ENCODE results near the gene SRL.

The SRL gene

DNA sequence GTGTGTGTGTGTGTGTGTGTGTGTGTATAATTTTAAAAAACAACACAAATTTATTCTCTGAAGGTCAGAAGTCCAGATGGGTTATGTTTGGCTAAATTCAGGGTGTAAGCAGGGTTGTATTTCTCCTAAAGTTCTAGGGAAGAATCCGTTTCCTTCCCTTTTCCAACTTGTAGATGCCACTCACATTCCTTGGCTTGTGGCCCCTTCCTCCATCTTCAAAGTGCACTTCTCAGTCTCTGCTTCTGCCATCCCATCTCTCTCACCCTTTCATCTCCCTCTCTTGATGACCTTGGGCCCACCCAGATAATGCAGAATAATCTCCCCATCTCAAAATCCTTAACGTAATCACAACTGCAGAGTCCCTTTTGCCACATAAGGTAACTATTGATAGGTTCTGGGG, 38.7 kb upstream of the SRL start:
- Histone ChIP-seq H3K79me2 (ENCODE audit: low read length) (no peaks in the 10 kb centered on the region), H4K20me1 (ENCODE audit: insufficient read depth, low read length) (no peaks in the 10 kb centered on the region), H3K27me3 (replicated peaks; ENCODE audit: insufficient read depth, low read length) (no peaks in the 10 kb centered on the region), H3K27ac (ENCODE audit: low read length) (no peak overlapping the region), H2AFZ (ENCODE audit: low read length) (no peak overlapping the region), H3K4me2 (ENCODE audit: low read depth, low read length) (no peak overlapping the region), H3K9ac (ENCODE audit: low read length) (no peak overlapping the region), H3F3A (ENCODE audit: insufficient read depth, low read length) (no peaks in the 10 kb centered on the region), H3K36me3 (replicated peaks; ENCODE audit: insufficient read depth, low read length) (no peaks in the 10 kb centered on the region), H3K9me2 (replicated peaks; ENCODE audit: insufficient read depth, low read length) (no peaks in the 10 kb centered on the region), H3K4me3 (ENCODE audit: low read length) (no peak overlapping the region), H3K4me1 (ENCODE audit: low read length) (no peaks in the 10 kb centered on the region), H3K9me3 (replicated peaks; ENCODE audit: insufficient read depth, low read length) (no peaks in the 10 kb centered on the region)
- no peak for DNase-seq
- TF ChIP-seq EZH2 (optimal IDR thresholded peaks at IDR 0.05; ENCODE audit: low read depth, low read length), result no peak
- TF ChIP-seq EZH2phosphoT487 (IDR thresholded peaks at IDR 0.05; ENCODE audit: low read length), result no peak
- TF ChIP-seq, protein P1, sequence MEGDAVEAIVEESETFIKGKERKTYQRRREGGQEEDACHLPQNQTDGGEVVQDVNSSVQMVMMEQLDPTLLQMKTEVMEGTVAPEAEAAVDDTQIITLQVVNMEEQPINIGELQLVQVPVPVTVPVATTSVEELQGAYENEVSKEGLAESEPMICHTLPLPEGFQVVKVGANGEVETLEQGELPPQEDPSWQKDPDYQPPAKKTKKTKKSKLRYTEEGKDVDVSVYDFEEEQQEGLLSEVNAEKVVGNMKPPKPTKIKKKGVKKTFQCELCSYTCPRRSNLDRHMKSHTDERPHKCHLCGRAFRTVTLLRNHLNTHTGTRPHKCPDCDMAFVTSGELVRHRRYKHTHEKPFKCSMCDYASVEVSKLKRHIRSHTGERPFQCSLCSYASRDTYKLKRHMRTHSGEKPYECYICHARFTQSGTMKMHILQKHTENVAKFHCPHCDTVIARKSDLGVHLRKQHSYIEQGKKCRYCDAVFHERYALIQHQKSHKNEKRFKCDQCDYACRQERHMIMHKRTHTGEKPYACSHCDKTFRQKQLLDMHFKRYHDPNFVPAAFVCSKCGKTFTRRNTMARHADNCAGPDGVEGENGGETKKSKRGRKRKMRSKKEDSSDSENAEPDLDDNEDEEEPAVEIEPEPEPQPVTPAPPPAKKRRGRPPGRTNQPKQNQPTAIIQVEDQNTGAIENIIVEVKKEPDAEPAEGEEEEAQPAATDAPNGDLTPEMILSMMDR (IDR thresholded peaks at IDR 0.05; ENCODE audit: low read length), result no peak

DNA sequence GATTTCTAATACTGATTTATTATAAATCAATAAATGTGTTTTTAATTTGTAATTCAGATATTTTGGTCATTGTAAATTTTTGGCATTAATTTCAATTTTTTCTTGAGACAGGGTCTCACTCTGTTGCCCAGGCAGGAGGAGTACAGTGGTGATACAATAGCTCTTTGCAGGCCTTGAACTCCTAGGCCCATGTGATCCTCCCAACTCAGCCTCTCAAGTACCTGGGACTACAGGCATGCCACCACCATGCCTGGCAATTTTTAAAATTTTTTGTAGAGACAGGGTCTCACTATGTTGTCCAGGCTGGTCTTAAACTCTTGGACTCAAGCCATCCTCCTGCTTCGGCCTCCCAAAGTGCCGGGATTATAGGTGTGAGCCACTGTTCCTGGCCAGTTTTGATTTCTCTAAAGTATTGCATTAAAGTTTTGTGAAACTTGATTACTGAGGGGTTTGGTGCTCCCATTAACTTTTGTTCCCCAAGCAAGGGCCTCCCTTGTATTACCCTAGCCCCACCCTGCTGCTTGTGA, 36.2 kb upstream of the SRL start:
- no peak for DNase-seq
- no peak overlapping the region for H3K9ac ChIP-seq (ENCODE audit: low read length)
- H3K9me3 ChIP-seq (replicated peaks; ENCODE audit: insufficient read depth, low read length), result no peaks in the 10 kb centered on the region
- H3K4me2 ChIP-seq (ENCODE audit: low read depth, low read length), result no peak overlapping the region
- H3K4me3 ChIP-seq (ENCODE audit: low read length), result no peak overlapping the region
- H3K27ac ChIP-seq (ENCODE audit: low read length), result no peak overlapping the region
- H3K4me1 ChIP-seq (ENCODE audit: low read length), result no peaks in the 10 kb centered on the region
- no peaks in the 10 kb centered on the region for H3K36me3 ChIP-seq (replicated peaks; ENCODE audit: insufficient read depth, low read length)
- H3K9me2 ChIP-seq (replicated peaks; ENCODE audit: insufficient read depth, low read length), result no peaks in the 10 kb centered on the region
- no peaks in the 10 kb centered on the region for H3K79me2 ChIP-seq (ENCODE audit: low read length)
- peaks cover 12% of the 10 kb centered on the region; the same call in 1 of the 2 replicates for H3F3A ChIP-seq (ENCODE audit: insufficient read depth, low read length)
- no peaks in the 10 kb centered on the region for H4K20me1 ChIP-seq (ENCODE audit: insufficient read depth, low read length)
- no peak for TF ChIP-seq EZH2phosphoT487 (IDR thresholded peaks at IDR 0.05; ENCODE audit: low read length)
- TF ChIP-seq EZH2 (optimal IDR thresholded peaks at IDR 0.05; ENCODE audit: low read depth, low read length), result no peak
- H3K27me3 ChIP-seq (replicated peaks; ENCODE audit: insufficient read depth, low read length), result no peaks in the 10 kb centered on the region
- no peak overlapping the region for H2AFZ ChIP-seq (ENCODE audit: low read length)

DNA sequence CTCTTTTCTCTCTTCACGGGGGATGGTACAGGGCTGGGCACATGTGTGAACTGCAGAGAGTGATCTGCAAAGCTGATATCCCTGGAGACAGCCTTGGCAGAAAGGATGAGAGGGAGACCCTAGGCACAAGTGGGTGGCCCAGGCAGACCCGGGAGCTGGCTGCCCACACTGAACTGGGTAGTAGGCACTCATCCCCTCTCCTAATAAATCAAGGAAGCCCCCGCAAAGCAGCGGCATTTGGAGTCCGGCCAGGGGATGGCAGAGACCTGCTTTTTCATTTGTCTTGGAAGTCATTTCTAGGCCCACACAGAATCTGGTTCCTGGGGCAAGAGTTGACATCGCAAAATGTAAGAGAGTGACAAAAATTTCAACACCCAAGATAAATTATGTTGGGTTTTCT, 34.0 kb upstream of the SRL start:
- DNase-seq, result no peak
- Histone ChIP-seq H3K9ac (ENCODE audit: low read length) (no peak overlapping the region), H3K9me2 (replicated peaks; ENCODE audit: insufficient read depth, low read length) (no peaks in the 10 kb centered on the region), H3K79me2 (ENCODE audit: low read length) (peaks cover 15% of the 10 kb centered on the region), H4K20me1 (ENCODE audit: insufficient read depth, low read length) (no peaks in the 10 kb centered on the region), H3K4me3 (ENCODE audit: low read length) (no peak overlapping the region), H3K27ac (ENCODE audit: low read length) (no peak overlapping the region), H2AFZ (ENCODE audit: low read length) (no peak overlapping the region), H3F3A (ENCODE audit: insufficient read depth, low read length) (peaks cover 22% of the 10 kb centered on the region), H3K36me3 (replicated peaks; ENCODE audit: insufficient read depth, low read length) (no peaks in the 10 kb centered on the region), H3K9me3 (replicated peaks; ENCODE audit: insufficient read depth, low read length) (no peaks in the 10 kb centered on the region), H3K4me1 (ENCODE audit: low read length) (0 out of 2 replicates have a peak, but pooled peaks cover under 1% of the 10 kb centered on the region), H3K4me2 (ENCODE audit: low read depth, low read length) (no peak overlapping the region), H3K27me3 (replicated peaks; ENCODE audit: insufficient read depth, low read length) (no peaks in the 10 kb centered on the region)
- TF ChIP-seq EZH2 (optimal IDR thresholded peaks at IDR 0.05; ENCODE audit: low read depth, low read length) (no peak), EZH2phosphoT487 (IDR thresholded peaks at IDR 0.05; ENCODE audit: low read length) (no peak)
- TF ChIP-seq, protein P1 (IDR thresholded peaks at IDR 0.05; ENCODE audit: low read length), result no peak

DNA sequence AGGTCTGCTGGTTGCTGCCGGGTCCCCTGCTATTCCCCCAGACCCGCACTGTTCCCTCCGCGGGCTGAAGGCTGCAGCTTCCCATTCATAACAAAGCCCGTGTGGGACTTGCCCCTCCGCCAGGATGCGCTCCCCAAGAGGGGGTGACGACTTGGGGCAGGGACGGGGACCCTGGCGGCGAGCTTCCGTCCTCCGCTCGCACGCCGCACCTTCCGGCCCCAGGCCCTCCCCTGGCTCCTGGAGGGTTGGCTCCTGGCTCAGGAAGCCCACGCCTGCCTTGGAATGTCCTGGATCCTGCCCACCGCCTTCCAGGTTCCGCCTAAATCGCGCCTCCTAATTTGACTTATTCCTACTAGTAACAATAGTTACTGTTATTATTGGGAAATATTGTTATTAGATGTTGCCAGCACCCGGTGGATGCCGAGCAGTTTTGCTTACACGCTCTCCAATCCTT, 32.0 kb upstream of the SRL start:
- Histone ChIP-seq H3K9ac (ENCODE audit: low read length) (peak overlapping the region; percentile 59; the same call in 1 of the 2 replicates), H3K9me3 (replicated peaks; ENCODE audit: insufficient read depth, low read length) (no peaks in the 10 kb centered on the region), H3K4me1 (ENCODE audit: low read length) (peaks cover 9% of the 10 kb centered on the region), H3K4me3 (ENCODE audit: low read length) (peak overlapping the region; percentile 63), H2AFZ (ENCODE audit: low read length) (peak overlapping the region; percentile 74), H3K27ac (ENCODE audit: low read length) (peak overlapping the region; percentile 68; the same call in 1 of the 2 replicates), H3F3A (ENCODE audit: insufficient read depth, low read length) (peaks cover 22% of the 10 kb centered on the region), H3K36me3 (replicated peaks; ENCODE audit: insufficient read depth, low read length) (no peaks in the 10 kb centered on the region), H3K4me2 (ENCODE audit: low read depth, low read length) (peak overlapping the region; percentile 86), H3K79me2 (ENCODE audit: low read length) (peaks cover 35% of the 10 kb centered on the region), H4K20me1 (ENCODE audit: insufficient read depth, low read length) (no peaks in the 10 kb centered on the region), H3K9me2 (replicated peaks; ENCODE audit: insufficient read depth, low read length) (no peaks in the 10 kb centered on the region), H3K27me3 (replicated peaks; ENCODE audit: insufficient read depth, low read length) (no peaks in the 10 kb centered on the region)
- DNase-seq, result peak; percentile 64
- TF ChIP-seq, protein P1 (IDR thresholded peaks at IDR 0.05; ENCODE audit: low read length), result peak; percentile 51
- TF ChIP-seq EZH2phosphoT487 (IDR thresholded peaks at IDR 0.05; ENCODE audit: low read length), result no peak

All from MM.1S (cell line).